ENCODE measurements around the gene NEK5.
"Not testable (repeated sequence)": the region's sequence is repeated elsewhere in the genome, so short reads cannot be mapped to it uniquely, and the experiment has no call there.

DNA sequence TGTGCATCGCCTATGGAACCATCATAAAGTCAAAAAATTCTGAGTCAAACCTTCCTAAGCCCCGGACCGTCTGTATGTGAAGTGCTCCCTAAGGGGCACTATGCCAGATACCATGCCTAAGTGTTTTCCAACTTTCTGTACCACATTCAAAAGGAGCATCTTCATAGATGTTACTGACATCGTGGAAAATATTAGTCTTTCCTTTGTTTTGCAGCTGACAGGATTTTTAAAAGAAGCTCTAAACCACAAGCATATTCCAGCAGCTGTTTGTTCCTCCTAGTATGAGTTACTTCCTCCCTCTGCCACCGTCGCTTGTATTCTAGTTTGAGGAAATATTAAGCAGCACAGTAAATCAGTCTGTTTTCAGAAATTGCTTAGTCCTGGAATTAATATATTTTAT lies 45.1 kb upstream of the NEK5 start:
- not testable (repeated sequence) for TF ChIP-seq CTCF, POLR2A (IDR thresholded peaks at IDR 0.05)
